IPS DF 6.9 (cell line): ENCODE results near the gene PIK3AP1.
"Not testable (repeated sequence)": the region's sequence is repeated elsewhere in the genome, so short reads cannot be mapped to it uniquely, and the experiment has no call there.

ENCODE experiments used
- DNase-seq: peaks from one replicate; pipeline ENCODE4 v3.0.0-alpha.2; 2013; ENCODE audit warnings: low read depth, low spot score
- H3K27ac ChIP-seq: one replicate; pipeline ENCODE4 v1.5.1; 2013; ENCODE audit warnings: low read length, control low read depth
- H3K27me3 ChIP-seq: 2 replicates; pipeline ENCODE4 v1.6.1; 2013; ENCODE audit warnings: mild to moderate bottlenecking, low read length; ENCODE audit not compliant: control insufficient read depth, insufficient read depth
- H3K36me3 ChIP-seq: 2 replicates; pipeline ENCODE4 v1.6.1; 2013; ENCODE audit warnings: low read length; ENCODE audit not compliant: control insufficient read depth, insufficient read depth
- H3K4me1 ChIP-seq: 2 replicates; pipeline ENCODE4 v1.6.1; 2013; ENCODE audit warnings: low read length; ENCODE audit not compliant: control insufficient read depth, insufficient read depth
- H3K4me3 ChIP-seq: 2 replicates; pipeline ENCODE4 v1.5.1; 2013; ENCODE audit warnings: mild to moderate bottlenecking, low read length
- H3K9me3 ChIP-seq: 2 replicates; pipeline ENCODE4 v1.6.1; 2013; ENCODE audit warnings: low read length, inconsistent platforms; ENCODE audit not compliant: control insufficient read depth, insufficient read depth
- WGBS: extraction: QIAGEN DNeasy Blood & Tissue Kit; methylation state at CpG from one replicate; pipeline ENCODE4 v1.1.7; 2013; ENCODE audit warnings: mixed read lengths, missing lambda C conversion rate; ENCODE audit not compliant: insufficient read length, insufficient coverage; 5-methylcytosine and 5-hydroxymethylcytosine counted together

PIK3AP1 gene

GRCh38 chr10:96750316-96750715, 30.0 kb upstream of the PIK3AP1 start:
- not testable (repeated sequence) for H3K4me1 ChIP-seq

GRCh38 chr10:96747734-96748550, 27.6 kb upstream of the PIK3AP1 start:
- DNase-seq = no peak
- no CpG with 5 or more reads among the region's 7 CpGs for WGBS
- no peaks in the 10 kb centered on the region for H3K4me1 ChIP-seq
- no peaks in the 10 kb centered on the region for H3K36me3 ChIP-seq
- H3K27ac ChIP-seq = no peak overlapping the region
- no peaks in the 10 kb centered on the region for H3K27me3 ChIP-seq
- H3K4me3 ChIP-seq = no peak overlapping the region
- H3K9me3 ChIP-seq = no peaks in the 10 kb centered on the region

More at GRCh38 chr10:96750316-96750715, 30.0 kb upstream of the PIK3AP1 start:
- DNase-seq, H3K36me3 ChIP-seq, H3K4me3 ChIP-seq, H3K9me3 ChIP-seq, H3K27ac ChIP-seq, H3K27me3 ChIP-seq: not testable (repeated sequence)
- whole genome bisulfite sequencing = no CpG with 5 or more reads among the region's 24 CpGs

GRCh38 chr10:96746503-96746902, 26.2 kb upstream of the PIK3AP1 start:
- Histone ChIP-seq H3K4me3 (no peak overlapping the region), H3K9me3 (no peaks in the 10 kb centered on the region), H3K36me3 (no peaks in the 10 kb centered on the region), H3K27me3 (no peaks in the 10 kb centered on the region), H3K27ac (no peak overlapping the region), H3K4me1 (no peaks in the 10 kb centered on the region)
- no CpG with 5 or more reads among the region's 3 CpGs for WGBS
- DNase-seq = no peak

GRCh38 chr10:96745950-96746349, 25.6 kb upstream of the PIK3AP1 start:
- H3K27me3 ChIP-seq = no peaks in the 10 kb centered on the region
- H3K4me3 ChIP-seq = no peak overlapping the region
- H3K4me1 ChIP-seq = no peaks in the 10 kb centered on the region
- no peaks in the 10 kb centered on the region for H3K9me3 ChIP-seq
- H3K27ac ChIP-seq = no peak overlapping the region
- DNase-seq = no peak
- H3K36me3 ChIP-seq = no peaks in the 10 kb centered on the region

- no peak for DNase-seq
- WGBS = no CpG with 5 or more reads among the region's 7 CpGs
- Histone ChIP-seq H3K36me3 (no peaks in the 10 kb centered on the region), H3K9me3 (no peaks in the 10 kb centered on the region), H3K4me1 (no peaks in the 10 kb centered on the region), H3K27me3 (no peaks in the 10 kb centered on the region), H3K4me3 (no peak overlapping the region), H3K27ac (no peak overlapping the region)
These were observed 23.8 kb upstream of the PIK3AP1 start for GRCh38 chr10:96743988-96744585.

- H3K36me3 ChIP-seq, DNase-seq, H3K9me3 ChIP-seq, H3K27ac ChIP-seq, H3K4me3 ChIP-seq, H3K4me1 ChIP-seq, H3K27me3 ChIP-seq: not testable (repeated sequence)
- no CpG with 5 or more reads among the region's 6 CpGs for WGBS
These were observed 21.2 kb upstream of the PIK3AP1 start for GRCh38 chr10:96741557-96741956.

GRCh38 chr10:96740579-96741281, 20.4 kb upstream of the PIK3AP1 start:
- Histone ChIP-seq H3K36me3 (no peaks in the 10 kb centered on the region), H3K27me3 (no peaks in the 10 kb centered on the region), H3K4me1 (no peaks in the 10 kb centered on the region), H3K4me3 (no peak overlapping the region), H3K27ac (no peak overlapping the region), H3K9me3 (no peaks in the 10 kb centered on the region)
- no CpG with 5 or more reads among the region's 9 CpGs for WGBS
- no peak for DNase-seq

GRCh38 chr10:96740141-96740540, 19.8 kb upstream of the PIK3AP1 start:
- WGBS = no CpG with 5 or more reads among the region's 7 CpGs
- H3K4me1 ChIP-seq = no peaks in the 10 kb centered on the region

GRCh38 chr10:96737307-96737902, 17.1 kb upstream of the PIK3AP1 start:
- H3K27me3 ChIP-seq, H3K27ac ChIP-seq, DNase-seq, H3K36me3 ChIP-seq, H3K4me1 ChIP-seq, H3K9me3 ChIP-seq, H3K4me3 ChIP-seq: not testable (repeated sequence)
- WGBS = no CpG with 5 or more reads among the region's 1 CpG

More at GRCh38 chr10:96740141-96740540, 19.8 kb upstream of the PIK3AP1 start:
- H3K9me3 ChIP-seq = no peaks in the 10 kb centered on the region
- H3K36me3 ChIP-seq = no peaks in the 10 kb centered on the region
- H3K4me3 ChIP-seq = no peak overlapping the region
- H3K27ac ChIP-seq = no peak overlapping the region
- no peak for DNase-seq
- no peaks in the 10 kb centered on the region for H3K27me3 ChIP-seq

- DNase-seq = no peak
- no peak overlapping the region for H3K4me3 ChIP-seq
- H3K9me3 ChIP-seq = no peaks in the 10 kb centered on the region
- H3K36me3 ChIP-seq = no peaks in the 10 kb centered on the region
- no CpG with 5 or more reads among the region's 6 CpGs for WGBS
- 0 out of 2 replicates have a peak, but pooled peaks cover 1% of the 10 kb centered on the region for H3K4me1 ChIP-seq
- H3K27ac ChIP-seq = no peak overlapping the region
- H3K27me3 ChIP-seq = no peaks in the 10 kb centered on the region; the same call in none of the 2 replicates
These were observed 4.3 kb upstream of the PIK3AP1 start for GRCh38 chr10:96724621-96725020.
